22Rv1 (cell line): ENCODE measurements around the gene PPP6R2.

Experiments
- ZFX ChIP-seq: fragments of 450-650 bp; IDR thresholded peaks from 2 replicates; pipeline ENCODE4 v1.6.1; 2017; ENCODE audit warnings: antibody characterized with exemption, borderline replicate concordance
- TF ChIP-seq, protein P1 (sequence below): fragments of 450-650 bp; IDR thresholded peaks from 2 replicates; pipeline ENCODE4 v1.5.1; 2017; ENCODE audit warnings: mild to moderate bottlenecking

DNA sequence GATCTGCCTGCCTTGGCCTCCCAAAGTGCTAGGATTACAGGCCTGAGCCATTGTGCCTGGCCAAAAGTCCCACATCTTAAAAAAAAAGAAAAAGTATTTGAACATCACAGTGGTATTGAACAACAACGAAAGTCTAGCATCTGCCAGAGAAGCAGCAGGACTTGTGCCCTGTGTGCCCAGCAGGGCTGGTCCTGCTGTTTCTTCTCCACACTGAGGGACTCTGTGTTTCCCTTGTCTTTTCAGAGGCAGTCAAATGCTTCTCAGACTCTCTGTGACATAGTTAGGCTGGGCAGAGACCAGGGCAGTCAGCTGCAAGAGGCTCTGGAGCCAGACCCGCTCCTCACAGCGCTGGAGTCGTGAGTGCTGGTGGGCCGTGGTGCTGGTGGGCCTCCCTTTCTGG is 75.5 kb downstream of the PPP6R2 start:
- TF ChIP-seq, protein P1, sequence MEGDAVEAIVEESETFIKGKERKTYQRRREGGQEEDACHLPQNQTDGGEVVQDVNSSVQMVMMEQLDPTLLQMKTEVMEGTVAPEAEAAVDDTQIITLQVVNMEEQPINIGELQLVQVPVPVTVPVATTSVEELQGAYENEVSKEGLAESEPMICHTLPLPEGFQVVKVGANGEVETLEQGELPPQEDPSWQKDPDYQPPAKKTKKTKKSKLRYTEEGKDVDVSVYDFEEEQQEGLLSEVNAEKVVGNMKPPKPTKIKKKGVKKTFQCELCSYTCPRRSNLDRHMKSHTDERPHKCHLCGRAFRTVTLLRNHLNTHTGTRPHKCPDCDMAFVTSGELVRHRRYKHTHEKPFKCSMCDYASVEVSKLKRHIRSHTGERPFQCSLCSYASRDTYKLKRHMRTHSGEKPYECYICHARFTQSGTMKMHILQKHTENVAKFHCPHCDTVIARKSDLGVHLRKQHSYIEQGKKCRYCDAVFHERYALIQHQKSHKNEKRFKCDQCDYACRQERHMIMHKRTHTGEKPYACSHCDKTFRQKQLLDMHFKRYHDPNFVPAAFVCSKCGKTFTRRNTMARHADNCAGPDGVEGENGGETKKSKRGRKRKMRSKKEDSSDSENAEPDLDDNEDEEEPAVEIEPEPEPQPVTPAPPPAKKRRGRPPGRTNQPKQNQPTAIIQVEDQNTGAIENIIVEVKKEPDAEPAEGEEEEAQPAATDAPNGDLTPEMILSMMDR, result no peak
- no peak for TF ChIP-seq ZFX
